Stimulated activated CD8-positive, alpha-beta memory T cell treated with anti-CD3 and anti-CD28 coated beads, Interleukin-4, amount 100 ng/mL, for 48 hours (primary cell): ENCODE data around the gene UPB1.

Experiments
- DNase-seq: peaks from one replicate; pipeline ENCODE4 v3.0.0-alpha.2; 2020

UPB1 gene

GRCh38 chr22:24566899-24567511 is 71.9 kb downstream of the UPB1 start:
- no peak for DNase-seq

- no peak for DNase-seq
These were observed 72.5 kb downstream of the UPB1 start for GRCh38 chr22:24567668-24568067.

- DNase-seq: no peak
These were observed 76.1 kb downstream of the UPB1 start for GRCh38 chr22:24571266-24571665.

- DNase-seq: no peak
These were observed 81.6 kb downstream of the UPB1 start for GRCh38 chr22:24576778-24577177.
